ENCODE measurements around the gene WDPCP.

The WDPCP gene

DNA sequence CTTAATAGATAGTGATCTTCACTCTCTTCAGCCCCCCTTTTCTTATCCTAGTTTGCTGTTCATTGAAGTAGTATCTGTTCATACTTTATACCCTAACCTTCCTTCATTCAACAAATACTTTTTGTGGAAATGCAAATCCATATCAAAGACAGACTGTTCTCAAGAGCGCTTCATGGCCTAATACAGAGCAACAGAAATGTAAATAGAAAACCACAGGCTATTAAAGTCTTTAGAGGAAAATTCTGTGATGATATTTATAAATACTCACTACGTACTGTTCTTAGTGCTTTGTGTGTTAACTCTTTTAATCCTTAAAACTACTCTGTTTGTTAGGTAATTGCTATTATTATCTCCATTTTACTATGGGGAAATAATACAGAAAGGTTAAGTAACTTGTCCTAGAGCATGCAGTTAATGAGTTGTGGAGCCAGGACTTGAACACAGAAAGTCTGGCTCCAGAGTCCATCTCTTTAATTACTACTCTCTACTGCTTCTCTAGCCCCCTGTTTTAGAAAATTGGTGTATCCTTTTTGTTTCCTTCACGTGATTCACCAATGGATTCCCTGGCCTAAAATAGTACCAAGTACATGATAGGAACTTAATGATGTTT lies 3.4 kb upstream of the WDPCP start:
- H3K4me3 ChIP-seq (replicated peaks in 1 of 2; ENCODE audit: low read depth in 2 of 2, low read length in 2 of 2), result no peak overlapping the region
- TF ChIP-seq, protein P1, sequence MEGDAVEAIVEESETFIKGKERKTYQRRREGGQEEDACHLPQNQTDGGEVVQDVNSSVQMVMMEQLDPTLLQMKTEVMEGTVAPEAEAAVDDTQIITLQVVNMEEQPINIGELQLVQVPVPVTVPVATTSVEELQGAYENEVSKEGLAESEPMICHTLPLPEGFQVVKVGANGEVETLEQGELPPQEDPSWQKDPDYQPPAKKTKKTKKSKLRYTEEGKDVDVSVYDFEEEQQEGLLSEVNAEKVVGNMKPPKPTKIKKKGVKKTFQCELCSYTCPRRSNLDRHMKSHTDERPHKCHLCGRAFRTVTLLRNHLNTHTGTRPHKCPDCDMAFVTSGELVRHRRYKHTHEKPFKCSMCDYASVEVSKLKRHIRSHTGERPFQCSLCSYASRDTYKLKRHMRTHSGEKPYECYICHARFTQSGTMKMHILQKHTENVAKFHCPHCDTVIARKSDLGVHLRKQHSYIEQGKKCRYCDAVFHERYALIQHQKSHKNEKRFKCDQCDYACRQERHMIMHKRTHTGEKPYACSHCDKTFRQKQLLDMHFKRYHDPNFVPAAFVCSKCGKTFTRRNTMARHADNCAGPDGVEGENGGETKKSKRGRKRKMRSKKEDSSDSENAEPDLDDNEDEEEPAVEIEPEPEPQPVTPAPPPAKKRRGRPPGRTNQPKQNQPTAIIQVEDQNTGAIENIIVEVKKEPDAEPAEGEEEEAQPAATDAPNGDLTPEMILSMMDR (IDR thresholded peaks at IDR 0.05; ENCODE audit: low read depth, low read length), result no peak
- no peak for DNase-seq (ENCODE audit: low read depth in 2 of 2)

DNA sequence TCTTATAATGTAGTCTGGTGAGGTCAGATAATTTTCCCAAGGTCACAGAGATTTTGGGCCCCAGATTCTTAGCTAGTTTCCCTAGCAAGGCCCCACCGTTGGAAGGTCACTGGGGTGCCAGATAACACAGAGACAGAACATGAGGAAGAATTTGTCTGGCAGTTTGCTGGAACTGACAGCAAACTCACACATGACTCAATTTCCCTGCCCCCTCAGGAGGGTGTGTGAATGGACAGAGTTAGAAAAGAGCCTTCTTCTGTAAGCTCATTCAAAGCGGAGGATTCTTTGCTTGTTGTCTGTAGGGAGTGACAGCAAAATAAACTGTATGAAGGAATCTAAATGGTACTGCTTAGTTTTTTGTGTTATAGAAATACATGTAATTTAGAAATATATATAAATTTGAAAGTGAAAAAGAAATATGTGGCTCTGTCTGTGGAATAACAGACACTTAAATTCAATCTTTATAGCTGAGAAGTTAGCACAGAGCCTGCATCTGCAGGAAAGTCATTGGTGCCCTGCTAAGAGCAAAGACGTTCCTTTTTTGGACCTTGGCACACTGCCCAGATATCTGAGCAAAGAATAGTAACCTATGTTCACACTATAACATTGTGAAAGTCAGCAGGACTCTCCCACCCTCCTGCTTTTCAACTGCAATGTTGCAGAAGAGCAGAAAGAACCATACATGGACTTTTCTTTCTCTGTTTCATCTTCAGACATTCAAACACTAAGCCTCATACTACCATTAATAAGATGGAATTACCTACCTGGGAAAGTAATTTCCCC lies 2.5 kb upstream of the WDPCP start:
- TF ChIP-seq, protein P1 (IDR thresholded peaks at IDR 0.05; ENCODE audit: low read depth, low read length), result no peak
- no peak overlapping the region for H3K4me3 ChIP-seq (replicated peaks in 1 of 2; ENCODE audit: low read depth in 2 of 2, low read length in 2 of 2)
- DNase-seq (ENCODE audit: low read depth in 2 of 2), result peak in 1 of 2 donors; percentile 17

DNA sequence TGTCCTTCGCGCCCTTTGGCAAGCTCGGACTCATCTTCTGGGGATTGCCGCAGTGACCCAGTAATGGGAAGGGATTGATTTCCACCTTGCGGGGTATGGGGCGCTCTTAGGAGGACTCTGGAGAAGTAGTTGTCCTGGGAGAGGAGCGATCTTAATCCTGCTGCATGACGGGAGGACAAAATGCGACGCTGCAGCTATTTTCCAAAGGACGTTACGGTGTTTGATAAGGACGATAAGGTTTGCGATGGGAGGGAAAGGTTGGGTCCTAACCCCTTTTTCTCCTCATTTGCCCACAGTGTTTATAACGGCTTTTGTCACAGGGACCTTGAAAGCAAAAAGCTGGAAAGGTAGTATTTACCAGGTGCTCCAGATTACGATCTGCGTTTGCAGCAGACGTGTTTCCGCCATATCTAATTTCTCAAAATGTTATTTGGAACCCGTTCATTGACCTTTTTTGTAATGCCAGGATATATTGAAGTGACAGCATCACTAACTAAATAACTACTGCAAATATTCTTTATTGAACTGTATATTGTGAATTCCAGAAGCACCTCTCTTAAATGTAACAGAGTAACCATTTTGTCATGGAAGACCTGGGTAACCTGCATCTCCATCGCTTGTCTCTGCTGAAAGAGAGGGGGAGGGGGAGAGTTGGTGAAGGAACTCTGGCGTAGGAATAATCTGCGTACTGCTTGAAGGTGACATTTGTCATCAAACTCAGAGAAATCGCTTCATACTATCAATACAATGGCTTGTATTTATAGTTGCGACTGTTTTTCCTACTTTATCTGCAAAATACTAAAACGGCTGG lies 1.1 kb upstream of the WDPCP start:
- TF ChIP-seq, protein P1 (IDR thresholded peaks at IDR 0.05; ENCODE audit: low read depth, low read length), result no peak
- peak overlapping the region; percentile 94 to 95 for H3K4me3 ChIP-seq (replicated peaks in 1 of 2; ENCODE audit: low read depth in 2 of 2, low read length in 2 of 2)
- DNase-seq (ENCODE audit: low read depth in 2 of 2), result no peak

DNA sequence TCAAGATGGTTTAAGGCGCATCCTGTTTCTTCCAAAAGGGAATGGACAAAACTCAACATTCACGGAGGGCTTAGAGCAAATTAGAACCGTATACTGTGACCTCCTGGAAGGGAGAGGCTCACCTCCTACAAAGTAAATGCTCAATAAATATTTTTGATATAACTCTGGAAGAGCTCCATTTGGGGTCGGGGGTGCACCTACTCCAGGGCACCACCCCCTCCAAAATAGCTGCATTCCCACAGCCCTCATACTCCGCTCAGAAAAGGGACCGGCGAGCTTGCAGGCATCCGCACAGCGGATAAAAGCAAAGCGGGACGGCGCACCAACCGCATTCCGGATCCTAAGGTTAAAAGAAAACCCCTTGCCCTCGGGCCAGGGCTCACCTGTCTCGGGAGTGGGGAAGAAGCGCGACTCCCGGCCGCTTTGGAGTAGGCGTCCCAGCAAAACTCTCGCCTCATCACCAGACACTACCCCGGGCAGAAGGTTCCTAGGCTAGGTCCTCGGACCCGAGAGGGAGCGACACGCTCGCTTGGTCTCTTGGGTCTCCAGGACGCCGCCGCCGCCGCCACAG lies 378 bp downstream of the WDPCP start:
- peak in 1 of 2 donors; percentile 19 for DNase-seq (ENCODE audit: low read depth in 2 of 2)
- peak overlapping the region; percentile 94 to 95 for H3K4me3 ChIP-seq (replicated peaks in 1 of 2; ENCODE audit: low read depth in 2 of 2, low read length in 2 of 2)
- TF ChIP-seq, protein P1 (IDR thresholded peaks at IDR 0.05; ENCODE audit: low read depth, low read length), result no peak

DNA sequence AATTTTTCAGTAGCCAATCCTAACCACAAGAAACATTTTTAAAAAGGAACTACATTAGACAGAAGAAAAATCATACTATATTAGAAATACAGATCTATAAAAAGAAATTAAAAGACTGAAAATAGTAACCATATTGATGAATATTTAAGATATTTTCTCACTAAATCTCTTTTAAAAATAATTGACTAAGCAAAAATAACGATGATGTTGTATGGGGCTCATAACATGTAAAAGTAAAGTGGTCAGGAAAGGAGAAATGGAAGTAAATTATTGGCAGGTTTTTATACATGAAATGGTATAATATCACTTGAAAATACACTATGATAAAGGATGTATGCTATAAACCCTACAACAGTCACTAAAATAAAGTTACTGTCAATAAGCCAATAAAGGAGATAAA lies 5.4 kb downstream of the WDPCP start:
- H3K4me3 ChIP-seq (replicated peaks in 1 of 2; ENCODE audit: low read depth in 2 of 2, low read length in 2 of 2), result no peak overlapping the region
- no peak for DNase-seq (ENCODE audit: low read depth in 2 of 2)
- TF ChIP-seq, protein P1 (IDR thresholded peaks at IDR 0.05; ENCODE audit: low read depth, low read length), result no peak

DNA sequence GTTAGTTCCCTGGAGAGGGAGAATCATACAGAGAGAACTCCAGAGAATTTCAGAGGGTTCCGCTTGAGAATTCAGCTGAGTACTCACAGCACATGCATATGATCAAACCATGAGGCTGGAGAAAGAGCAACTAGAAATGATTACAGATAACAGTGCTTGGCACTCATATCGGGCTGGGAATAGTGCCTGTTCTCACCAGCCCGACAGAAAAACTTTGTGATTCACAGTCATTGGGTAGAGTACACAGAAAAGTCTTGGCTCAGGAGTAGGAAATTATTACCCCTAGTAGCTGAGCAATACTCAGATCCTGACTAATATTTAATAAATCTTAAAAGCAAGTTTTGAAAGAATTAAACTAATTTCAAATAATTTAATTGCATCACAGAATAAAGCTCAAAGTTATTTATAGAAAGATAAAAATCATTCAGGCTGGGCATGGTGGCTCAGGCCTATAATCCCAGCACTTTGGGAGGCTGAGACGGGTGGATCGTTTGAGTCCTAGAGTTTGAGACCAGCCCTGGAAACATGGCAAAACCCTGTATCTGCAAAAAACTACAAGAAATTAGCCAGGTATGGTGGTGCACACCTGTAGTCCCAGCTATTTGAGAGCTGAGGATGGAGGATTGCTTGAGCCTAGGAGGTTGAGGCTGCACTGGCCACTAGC lies 6.8 kb downstream of the WDPCP start:
- TF ChIP-seq, protein P1 (IDR thresholded peaks at IDR 0.05; ENCODE audit: low read depth, low read length), result no peak
- DNase-seq (ENCODE audit: low read depth in 2 of 2), result peak; percentile 72 to 83

More for the DNA sequence above, 6.8 kb downstream of the WDPCP start:
- no peak overlapping the region for H3K4me3 ChIP-seq (replicated peaks in 1 of 2; ENCODE audit: low read depth in 2 of 2, low read length in 2 of 2)

Data from cardiac fibroblast (primary cell).